OCI-LY1 (cell line): ENCODE results near the gene COL8A1.

Experiments used
- CTCF ChIP-seq: fragments of 200-600 bp; sonication (generic), shearing (Covaris generic); IDR thresholded peaks from 2 replicates; pipeline ENCODE4 v1.5.1; 2017; ENCODE audit warnings: mild to moderate bottlenecking, antibody characterized with exemption, low read length, moderate library complexity, mixed read lengths
- EZH2 ChIP-seq: fragments of 200-600 bp; sonication (generic), shearing (Covaris generic); IDR thresholded peaks from 2 replicates; pipeline ENCODE4 v1.8.0; 2017; ENCODE audit warnings: borderline replicate concordance, mixed run types, mild to moderate bottlenecking, antibody characterized with exemption, low read length, moderate library complexity, mixed read lengths

DNA sequence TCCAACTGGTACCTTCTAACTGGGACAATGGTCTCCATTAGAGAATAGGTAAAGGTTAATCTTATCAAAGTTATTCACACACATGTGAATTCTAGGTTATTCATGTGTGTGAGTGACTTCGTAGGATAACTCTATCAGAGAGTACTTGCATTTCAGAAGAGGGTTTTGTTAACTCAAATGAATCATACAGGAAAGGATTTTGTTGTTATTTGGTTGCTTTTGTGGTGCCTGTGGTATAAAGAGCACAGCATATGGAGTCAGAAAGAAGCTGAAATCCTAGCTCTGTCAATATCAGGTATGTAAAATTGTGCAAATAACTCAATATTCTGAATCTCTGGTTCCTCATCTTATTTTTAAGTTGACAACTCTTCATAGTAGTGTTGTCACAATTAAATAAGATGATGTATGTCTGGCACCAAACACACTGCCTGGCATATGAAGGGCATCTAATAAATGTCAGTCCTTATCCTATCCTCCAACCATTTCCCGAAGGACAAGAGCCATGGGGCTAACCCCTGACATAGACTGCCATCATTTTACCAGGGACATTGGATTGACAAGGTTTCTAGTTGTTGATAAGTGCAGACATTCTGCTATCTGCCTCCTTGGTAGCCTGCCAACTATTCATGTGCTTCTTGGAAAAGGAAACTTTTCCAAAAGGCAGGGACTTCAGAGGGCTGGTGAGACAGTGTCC is 130.6 kb downstream of the COL8A1 start:
- TF ChIP-seq CTCF (no peak), EZH2 (no peak)
